ENCODE results near the gene NFIB. TPM values are rescaled to one million over a fixed set of nuclear protein-coding genes. Genes with fewer than 3 reads are reported as not detected.

Gene NFIB
- total RNA-seq, 2 donors from 2014 or later = 131 to 165 TPM

DNA sequence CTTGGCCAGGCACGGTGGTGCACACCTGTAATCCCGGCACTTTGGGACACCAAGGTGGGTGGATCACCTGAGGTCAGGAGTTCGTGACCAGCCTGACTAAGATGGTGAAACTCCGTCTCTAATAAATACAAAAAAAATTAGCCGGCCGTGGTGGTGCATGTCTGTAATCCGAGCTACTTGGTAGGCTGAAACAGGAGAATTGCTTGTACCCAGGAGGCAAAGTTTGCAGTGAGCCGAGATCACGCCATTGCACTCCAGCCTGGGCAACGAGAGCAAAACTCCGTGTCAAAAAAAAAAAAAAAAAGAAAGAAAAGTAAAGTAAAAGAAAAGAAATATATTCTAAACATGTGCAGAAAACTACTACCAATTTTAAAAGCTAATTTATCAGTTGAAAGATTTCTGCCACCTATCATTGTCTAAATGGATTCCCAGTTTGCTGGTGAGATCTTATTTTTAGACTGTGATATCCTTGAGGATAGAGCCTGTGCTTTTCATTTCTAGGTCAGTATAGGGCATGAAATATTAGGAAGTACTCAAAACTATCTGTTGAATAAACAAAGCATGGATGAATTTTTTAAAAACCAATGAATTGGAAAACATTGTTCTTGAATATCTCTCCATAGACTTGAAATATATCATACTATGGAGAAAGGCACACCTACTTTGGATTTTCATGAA, 86.9 kb downstream of the NFIB start:
- Histone ChIP-seq H3K9me3 (no peaks in the 10 kb centered on the region), H3K4me1 (replicated peaks) (no peaks in the 10 kb centered on the region), H3K4me3 (no peak overlapping the region), H3K36me3 (no peaks in the 10 kb centered on the region), H3K27ac (no peak overlapping the region), H3K27me3 (replicated peaks; ENCODE audit: insufficient read depth) (no peaks in the 10 kb centered on the region)
- intact Hi-C loops (cut with DNase I) = no loop called here
- DNase-seq (ENCODE audit: low spot score) = no peak
- TF ChIP-seq POLR2AphosphoS5 (IDR thresholded peaks at IDR 0.05) = no peak
- TF ChIP-seq POLR2A (IDR thresholded peaks at IDR 0.05) = no peak
- TF ChIP-seq, protein P1, sequence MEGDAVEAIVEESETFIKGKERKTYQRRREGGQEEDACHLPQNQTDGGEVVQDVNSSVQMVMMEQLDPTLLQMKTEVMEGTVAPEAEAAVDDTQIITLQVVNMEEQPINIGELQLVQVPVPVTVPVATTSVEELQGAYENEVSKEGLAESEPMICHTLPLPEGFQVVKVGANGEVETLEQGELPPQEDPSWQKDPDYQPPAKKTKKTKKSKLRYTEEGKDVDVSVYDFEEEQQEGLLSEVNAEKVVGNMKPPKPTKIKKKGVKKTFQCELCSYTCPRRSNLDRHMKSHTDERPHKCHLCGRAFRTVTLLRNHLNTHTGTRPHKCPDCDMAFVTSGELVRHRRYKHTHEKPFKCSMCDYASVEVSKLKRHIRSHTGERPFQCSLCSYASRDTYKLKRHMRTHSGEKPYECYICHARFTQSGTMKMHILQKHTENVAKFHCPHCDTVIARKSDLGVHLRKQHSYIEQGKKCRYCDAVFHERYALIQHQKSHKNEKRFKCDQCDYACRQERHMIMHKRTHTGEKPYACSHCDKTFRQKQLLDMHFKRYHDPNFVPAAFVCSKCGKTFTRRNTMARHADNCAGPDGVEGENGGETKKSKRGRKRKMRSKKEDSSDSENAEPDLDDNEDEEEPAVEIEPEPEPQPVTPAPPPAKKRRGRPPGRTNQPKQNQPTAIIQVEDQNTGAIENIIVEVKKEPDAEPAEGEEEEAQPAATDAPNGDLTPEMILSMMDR (IDR thresholded peaks at IDR 0.05) = no peak
- 93% methylated on average over 11 of the region's 11 CpGs for WGBS

DNA sequence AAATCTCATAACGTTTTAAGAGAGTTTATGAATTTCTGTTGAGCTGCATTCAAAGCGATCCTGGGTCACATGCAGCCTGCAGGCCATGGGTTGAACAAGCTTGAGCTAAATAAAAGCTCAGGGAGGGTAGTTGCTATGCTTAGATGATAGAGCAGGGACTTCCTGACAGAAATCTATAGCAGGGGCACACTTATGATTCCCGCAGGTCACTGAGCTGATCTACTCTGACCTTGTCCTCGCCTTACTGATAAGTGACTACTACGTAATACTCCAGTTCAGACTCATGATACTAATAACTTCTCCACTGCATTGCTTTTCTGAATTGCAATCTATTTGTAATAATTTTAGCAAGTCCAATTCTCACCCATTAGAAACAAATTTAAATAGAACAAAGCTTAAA, 90.9 kb downstream of the NFIB start:
- WGBS = 93% methylated on average over 5 of the region's 5 CpGs
- Histone ChIP-seq H3K4me1 (replicated peaks) (no peaks in the 10 kb centered on the region), H3K36me3 (no peaks in the 10 kb centered on the region), H3K27me3 (replicated peaks; ENCODE audit: insufficient read depth) (no peaks in the 10 kb centered on the region), H3K4me3 (no peak overlapping the region), H3K9me3 (no peaks in the 10 kb centered on the region), H3K27ac (no peak overlapping the region)
- TF ChIP-seq, protein P1 (IDR thresholded peaks at IDR 0.05) = no peak
- TF ChIP-seq POLR2AphosphoS5 (IDR thresholded peaks at IDR 0.05) (no peak), POLR2A (IDR thresholded peaks at IDR 0.05) (no peak)
- DNase-seq (ENCODE audit: low spot score) = no peak
- intact Hi-C loops (cut with DNase I) = no loop called here

DNA sequence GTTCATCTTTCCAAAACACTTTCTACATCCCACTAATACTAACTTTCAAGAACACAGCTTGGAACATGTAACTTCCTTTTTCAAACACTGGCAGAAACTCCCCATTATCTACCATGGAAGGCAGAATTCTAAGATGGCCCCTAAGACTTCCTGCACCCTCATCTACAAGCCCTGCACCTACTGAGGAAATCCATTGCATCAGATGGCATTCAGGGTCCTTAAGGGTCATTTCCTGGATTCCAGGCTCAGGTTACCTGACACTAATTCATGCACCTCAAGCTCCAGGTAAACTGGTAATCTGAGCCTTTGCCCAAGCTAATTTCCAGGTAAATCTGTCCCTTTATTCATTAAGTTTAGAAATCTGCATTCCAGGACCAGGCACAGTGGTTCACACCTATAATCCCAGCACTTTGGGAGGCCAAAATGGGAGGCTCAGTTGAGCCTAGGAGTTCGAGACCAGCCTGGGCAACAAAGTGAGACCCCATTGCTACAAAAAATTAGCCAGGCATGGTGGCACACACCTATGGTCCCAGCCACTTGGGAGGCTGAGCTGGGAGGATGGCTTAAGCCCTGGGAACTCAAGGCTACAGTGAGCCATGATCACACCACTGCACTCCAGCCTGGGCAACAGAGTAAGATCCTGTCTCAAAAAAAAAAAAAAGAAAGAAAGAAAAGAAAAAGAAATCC, 91.6 kb downstream of the NFIB start:
- intact Hi-C loops (cut with DNase I) = no loop called here
- Histone ChIP-seq H3K36me3 (no peaks in the 10 kb centered on the region), H3K27me3 (replicated peaks; ENCODE audit: insufficient read depth) (no peaks in the 10 kb centered on the region), H3K9me3 (no peaks in the 10 kb centered on the region), H3K4me3 (no peak overlapping the region), H3K27ac (no peak overlapping the region), H3K4me1 (replicated peaks) (no peaks in the 10 kb centered on the region)
- no peak for DNase-seq (ENCODE audit: low spot score)
- 94% methylated on average over 1 of the region's 1 CpG for WGBS
- TF ChIP-seq, protein P1 (IDR thresholded peaks at IDR 0.05) = no peak
- no peak for TF ChIP-seq POLR2A (IDR thresholded peaks at IDR 0.05)
- no peak for TF ChIP-seq POLR2AphosphoS5 (IDR thresholded peaks at IDR 0.05)

DNA sequence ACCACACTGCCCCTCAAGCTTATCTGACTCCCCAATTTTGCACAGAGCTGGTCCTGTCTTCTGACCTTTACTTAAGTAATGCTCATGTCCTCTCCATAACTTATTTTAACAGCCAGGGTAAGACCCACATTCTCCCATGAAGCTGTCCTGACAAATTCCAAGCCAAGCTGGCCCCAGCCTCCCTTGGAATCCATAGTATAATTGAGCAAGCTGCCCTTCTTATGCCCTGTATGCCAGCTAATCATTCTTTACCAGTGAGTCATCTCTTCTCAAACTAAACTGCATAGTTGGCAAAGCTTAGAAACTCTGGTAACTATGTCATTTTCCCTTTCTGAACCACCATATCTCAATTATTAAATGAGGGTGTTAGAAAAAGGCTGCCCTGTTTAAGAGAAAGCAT, 92.4 kb downstream of the NFIB start:
- DNase-seq (ENCODE audit: low spot score) = no peak
- H3K27me3 ChIP-seq (replicated peaks; ENCODE audit: insufficient read depth) = no peaks in the 10 kb centered on the region
- no peak overlapping the region for H3K27ac ChIP-seq
- intact Hi-C loops (cut with DNase I) = no loop called here
- no peak overlapping the region for H3K4me3 ChIP-seq
- peak; percentile 37 for TF ChIP-seq POLR2AphosphoS5 (IDR thresholded peaks at IDR 0.05)
- no peak for TF ChIP-seq POLR2A (IDR thresholded peaks at IDR 0.05)
- TF ChIP-seq, protein P1 (IDR thresholded peaks at IDR 0.05) = no peak
- H3K9me3 ChIP-seq = no peaks in the 10 kb centered on the region
- H3K4me1 ChIP-seq (replicated peaks) = no peaks in the 10 kb centered on the region
- H3K36me3 ChIP-seq = no peaks in the 10 kb centered on the region

DNA sequence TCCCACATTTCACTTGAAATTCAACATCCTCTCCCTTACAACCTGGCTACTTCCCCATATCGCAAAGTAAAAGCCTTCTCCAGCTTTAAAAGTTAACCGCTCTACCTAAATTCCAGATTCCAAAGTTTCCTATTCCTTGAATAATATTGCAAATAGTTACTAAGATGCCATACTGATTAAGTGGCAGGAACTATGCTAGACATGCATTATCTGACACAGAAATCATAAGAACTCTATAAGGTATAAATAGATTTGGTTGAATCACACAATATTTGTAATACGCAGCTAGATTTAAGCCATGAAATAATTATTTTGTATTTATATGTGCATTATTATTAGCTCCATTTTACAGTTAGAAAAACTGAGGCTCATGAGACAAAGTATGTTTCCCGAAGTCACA, 92.8 kb downstream of the NFIB start:
- Histone ChIP-seq H3K9me3 (no peaks in the 10 kb centered on the region), H3K27me3 (replicated peaks; ENCODE audit: insufficient read depth) (no peaks in the 10 kb centered on the region), H3K27ac (no peak overlapping the region), H3K36me3 (no peaks in the 10 kb centered on the region), H3K4me1 (replicated peaks) (no peaks in the 10 kb centered on the region), H3K4me3 (no peak overlapping the region)
- 98% methylated on average over 4 of the region's 4 CpGs for WGBS
- TF ChIP-seq, protein P1 (IDR thresholded peaks at IDR 0.05) = no peak
- TF ChIP-seq POLR2A (IDR thresholded peaks at IDR 0.05) (no peak), POLR2AphosphoS5 (IDR thresholded peaks at IDR 0.05) (no peak)
- intact Hi-C loops (cut with DNase I) = no loop called here
- no peak for DNase-seq (ENCODE audit: low spot score)
